HepG2 (cell line): Measurements from ENCODE around the gene TUBB4A. TPM values are rescaled to one million over a fixed set of nuclear protein-coding genes. Genes with fewer than 3 reads are reported as not detected.

Source experiments
- ADNP ChIP-seq: sonication (generic); formaldehyde crosslinking; IDR thresholded peaks from 2 replicates; pipeline ENCODE4 v1.4.0; 2020; ENCODE audit warnings: missing genetic modification reagents
- AGO1 ChIP-seq: fragments of 200-400 bp; formaldehyde crosslinking; IDR thresholded peaks from 2 replicates; pipeline ENCODE4 v1.6.1; 2017; ENCODE audit warnings: mild to moderate bottlenecking, low read depth, low read length, moderate library complexity; ENCODE audit not compliant: poor library complexity, severe bottlenecking
- CC2D1A ChIP-seq: sonication (generic); formaldehyde crosslinking; IDR thresholded peaks from 2 replicates; pipeline ENCODE4 v1.8.1; 2023; ENCODE audit warnings: mild to moderate bottlenecking, missing genetic modification reagents
- DPF2 ChIP-seq: sonication (generic); formaldehyde crosslinking; IDR thresholded peaks from 2 replicates; pipeline ENCODE4 v1.4.0; 2020; ENCODE audit warnings: mild to moderate bottlenecking, low read depth, missing genetic modification reagents, borderline replicate concordance
- GATAD2A ChIP-seq: IDR thresholded peaks from 2 replicates; pipeline ENCODE4 v1.6.1; 2016
- HMG20A ChIP-seq: IDR thresholded peaks from 2 replicates; pipeline ENCODE4 v1.6.1; 2016; ENCODE audit warnings: borderline replicate concordance
- HOXA5 ChIP-seq: sonication (generic); formaldehyde crosslinking; IDR thresholded peaks from 2 replicates; pipeline ENCODE4 v1.4.0; 2020; ENCODE audit warnings: missing genetic modification reagents
- IRX3 ChIP-seq: sonication (generic); formaldehyde crosslinking; IDR thresholded peaks from 2 replicates; pipeline ENCODE4 v1.8.1; 2023; ENCODE audit warnings: mild to moderate bottlenecking, low read depth, missing genetic modification reagents, borderline replicate concordance
- KAT7 ChIP-seq: IDR thresholded peaks from 2 replicates; pipeline ENCODE4 v1.6.1; 2018; ENCODE audit warnings: borderline replicate concordance, missing compliant biosample characterization
- KDM2A ChIP-seq: sonication (generic); formaldehyde crosslinking; IDR thresholded peaks from 2 replicates; pipeline ENCODE4 v1.4.0; 2020; ENCODE audit warnings: low read depth, missing genetic modification reagents, borderline replicate concordance
- PCBP1 ChIP-seq: fragments of 200-400 bp; formaldehyde crosslinking; IDR thresholded peaks from 2 replicates; pipeline ENCODE4 v1.6.1; 2017; ENCODE audit warnings: mild to moderate bottlenecking, low read depth, low read length, borderline replicate concordance
- POLR2A ChIP-seq, 2 experiments: IDR thresholded peaks; 2 replicates each; pipeline ENCODE4 v1.6.1; 2011; ENCODE audit warnings: low read depth in 2 of 2, low read length in 2 of 2, mild to moderate bottlenecking in 1 of 2, moderate library complexity in 1 of 2; ENCODE audit not compliant: insufficient read depth in 1 of 2
- REPIN1 ChIP-seq: sonication (generic); formaldehyde crosslinking; IDR thresholded peaks from 2 replicates; pipeline ENCODE4 v1.8.0; 2022; ENCODE audit warnings: missing genetic modification reagents, low read depth, mild to moderate bottlenecking, borderline replicate concordance
- RFXAP ChIP-seq: sonication (generic); formaldehyde crosslinking; IDR thresholded peaks from 2 replicates; pipeline ENCODE4 v1.4.0; 2020; ENCODE audit warnings: missing genetic modification reagents, borderline replicate concordance
- SMAD1 ChIP-seq: sonication (generic); formaldehyde crosslinking; IDR thresholded peaks from 2 replicates; pipeline ENCODE4 v1.4.0; 2020; ENCODE audit warnings: missing genetic modification reagents, low read depth, mild to moderate bottlenecking, borderline replicate concordance
- SP140L ChIP-seq: sonication (generic); formaldehyde crosslinking; IDR thresholded peaks from 2 replicates; pipeline ENCODE4 v1.4.0; 2020; ENCODE audit warnings: missing genetic modification reagents, borderline replicate concordance
- TAF1 ChIP-seq: sonication (generic); formaldehyde crosslinking; IDR thresholded peaks from 2 replicates; pipeline ENCODE4 v1.4.0; 2020; ENCODE audit warnings: missing genetic modification reagents
- ZBTB33 ChIP-seq: sonication (generic); formaldehyde crosslinking; IDR thresholded peaks from 2 replicates; pipeline ENCODE4 v1.4.0; 2020; ENCODE audit warnings: missing genetic modification reagents
- ZNF280B ChIP-seq: sonication (generic); formaldehyde crosslinking; IDR thresholded peaks from 2 replicates; pipeline ENCODE4 v1.5.0; 2020; ENCODE audit warnings: missing genetic modification reagents, mild to moderate bottlenecking, borderline replicate concordance
- ZNF30 ChIP-seq: sonication (generic); formaldehyde crosslinking; IDR thresholded peaks from 2 replicates; pipeline ENCODE4 v1.5.0; 2020; ENCODE audit warnings: mild to moderate bottlenecking, missing genetic modification reagents
- ZNF564 ChIP-seq: sonication (generic); formaldehyde crosslinking; IDR thresholded peaks from 2 replicates; pipeline ENCODE4 v1.8.1; 2023; ENCODE audit warnings: mild to moderate bottlenecking, missing genetic modification reagents
- ZNF678 ChIP-seq: sonication (generic); formaldehyde crosslinking; IDR thresholded peaks from 2 replicates; pipeline ENCODE4 v1.4.0; 2020; ENCODE audit warnings: mild to moderate bottlenecking, missing genetic modification reagents
- ZNF710 ChIP-seq: sonication (generic); formaldehyde crosslinking; IDR thresholded peaks from 2 replicates; pipeline ENCODE4 v1.5.0; 2020; ENCODE audit warnings: mild to moderate bottlenecking, missing genetic modification reagents, borderline replicate concordance
- ZNF749 ChIP-seq: sonication (generic); formaldehyde crosslinking; IDR thresholded peaks from 2 replicates; pipeline ENCODE4 v1.8.0; 2022; ENCODE audit warnings: mild to moderate bottlenecking, missing genetic modification reagents, moderate library complexity, borderline replicate concordance
- ZNF841 ChIP-seq: sonication (generic); formaldehyde crosslinking; IDR thresholded peaks from 2 replicates; pipeline ENCODE4 v1.8.1; 2023; ENCODE audit warnings: missing genetic modification reagents, borderline replicate concordance
- polyA plus RNA-seq, 8 experiments: library from polyadenylated mRNA; depleted of rRNA in 3 of 8; stranded (reverse) in 7 of 8; unstranded in 1 of 8; fragments of >200 nt; fragmentation: Illumina TruSeq in 4 of 8; extraction: Trizol in 4 of 8; gene quantifications; 2 replicates each; pipeline versions ENCODE4 v1.2.1 to v1.2.3, GENCODE V29; 2011 to 2016; ENCODE audit warnings: low read depth in 4 of 8, missing spikeins in 1 of 8, mixed read lengths in 1 of 8; ENCODE audit not compliant: insufficient read depth in 1 of 8
- total RNA-seq, 5 experiments: library from RNA; depleted of rRNA; stranded (reverse); fragments of >200 nt; fragmentation: Illumina TruSeq; extraction: Trizol; gene quantifications; 2 replicates each; pipeline ENCODE4 v1.2.3, GENCODE V29; 2016; ENCODE audit warnings: low read depth in 1 of 5

Gene TUBB4A
- total and polyA plus RNA-seq, 2 of the 13 experiments (the other 11 are each of a cell fraction or from before 2014, with no cell fraction given) = not detected

- TF ChIP-seq TAF1 (CRISPR knock-in tag) (no peak), PCBP1 (0 out of 2 replicates have a peak, but pooled peaks have one; percentile 27), ZNF710 (CRISPR knock-in tag) (no peak), ADNP (CRISPR knock-in tag) (no peak), KDM2A (peak; percentile 59; the same call in 1 of the 2 replicates), DPF2 (CRISPR knock-in tag) (no peak), GATAD2A (CRISPR knock-in tag) (peak; percentile 69), ZNF749 (CRISPR knock-in tag) (no peak), ZNF841 (CRISPR knock-in tag) (no peak), HOXA5 (no peak), HMG20A (CRISPR knock-in tag) (0 out of 2 replicates have a peak, but pooled peaks have one; percentile 20), RFXAP (CRISPR knock-in tag) (peak; percentile 33; the same call in 1 of the 2 replicates), ZNF30 (CRISPR knock-in tag) (no peak), SMAD1 (CRISPR knock-in tag) (no peak), ZNF280B (CRISPR knock-in tag) (peak; percentile 69; the same call in 1 of the 2 replicates), IRX3 (no peak), REPIN1 (CRISPR knock-in tag) (0 out of 2 replicates have a peak, but pooled peaks have one; percentile 29), POLR2A (IDR thresholded peaks at IDR 0.05; ENCODE audit: insufficient read depth in 1 of 2, low read depth in 2 of 2, low read length in 2 of 2) (no peak), AGO1 (no peak), CC2D1A (no peak), ZBTB33 (CRISPR knock-in tag) (0 out of 2 replicates have a peak, but pooled peaks have one; percentile 5), ZNF564 (CRISPR knock-in tag) (no peak), SP140L (CRISPR knock-in tag) (no peak), ZNF678 (no peak), KAT7 (CRISPR knock-in tag) (no peak)
These were observed 20.4 kb downstream of the TUBB4A start, which contains the start of gene DENND1C (continued) for GRCh38 chr19:6481541-6482342.
